AG04449 (cell line): ENCODE results near the gene CXorf65.

Source experiments
- CTCF ChIA-PET: fragments of 350-600 bp; formaldehyde crosslinking; extraction: SDS; loops from one replicate; lab custom pipeline; 2021; ENCODE audit warnings: antibody characterized with exemption; lab: Yijun Ruan, JAX
- POLR2A ChIA-PET: fragments of 400-600, 350-600 bp; formaldehyde crosslinking; extraction: SDS; loops from one replicate; lab custom pipeline; 2020; ENCODE audit warnings: antibody characterized with exemption, inconsistent platforms; lab: Yijun Ruan, JAX
- DNase-seq: peaks from one replicate; pipeline ENCODE4 v3.0.0-alpha.2; 2010; ENCODE audit warnings: low read depth, low spot score
- H3K4me3 ChIP-seq: 2 replicates; pipeline ENCODE4 v1.5.1; 2011; ENCODE audit warnings: low read depth, mild to moderate bottlenecking, control low read depth, low read length
- CTCF ChIP-seq: IDR thresholded peaks from one replicate; pipeline ENCODE4 v1.5.1; 2011; ENCODE audit warnings: mild to moderate bottlenecking, moderate library complexity, low read length, control low read depth, inconsistent platforms; ENCODE audit not compliant: insufficient read depth; ENCODE audit errors: missing control alignments

CXorf65 gene

GRCh38 chrX:71102292-71102691 lies 4.2 kb downstream of the CXorf65 start:
- CTCF ChIA-PET, result interaction anchor here (1.8 kb wide), 1 partner anchor 27 kb away, joined by 4 read pairs; no protein-coding TSS in a partner anchor
- POLR2A ChIA-PET, result interaction anchor here (1.9 kb wide), 1 partner anchor 16 kb away, joined by 5 read pairs; the partner anchor contains the start of gene MED12
- DNase-seq, result no peak
- no peak for TF ChIP-seq CTCF
- H3K4me3 ChIP-seq, result no peak overlapping the region

GRCh38 chrX:71100581-71101505 lies 5.7 kb downstream of the CXorf65 start:
- CTCF ChIA-PET, result interaction anchor here (0.8 to 3.4 kb wide), 4 partner anchors 12 to 29 kb away, joined by 3 to 15 read pairs (median 10); partner anchors contain the start of genes IL2RG and MED12
- H3K4me3 ChIP-seq, result no peak overlapping the region
- POLR2A ChIA-PET, result interaction anchor here (0.7 kb wide), 1 partner anchor 29 kb away, joined by 3 read pairs; no protein-coding TSS in a partner anchor
- no peak for DNase-seq
- TF ChIP-seq CTCF, result no peak

GRCh38 chrX:71099736-71100135 lies 6.8 kb downstream of the CXorf65 start:
- ChIA-PET POLR2A (no interaction called here), CTCF (interaction anchor here (0.9 to 3.4 kb wide), 7 partner anchors 9 to 78 kb away, joined by 3 to 15 read pairs (median 5); partner anchors contain the start of genes IL2RG and MED12)
- no peak for TF ChIP-seq CTCF
- H3K4me3 ChIP-seq, result no peak overlapping the region
- DNase-seq, result no peak

- TF ChIP-seq CTCF, result no peak
- ChIA-PET POLR2A (no interaction called here), CTCF (interaction anchor here (0.9 to 3.4 kb wide), 7 partner anchors 10 to 79 kb away, joined by 3 to 15 read pairs (median 5); partner anchors contain the start of genes IL2RG and MED12)
- no peak for DNase-seq
- H3K4me3 ChIP-seq, result no peak overlapping the region
Measured at GRCh38 chrX:71098951-71099506, 7.5 kb downstream of the CXorf65 start.

- DNase-seq, result no peak
- ChIA-PET CTCF (interaction anchor here (1.2 kb wide), 1 partner anchor 31 kb away, joined by 9 read pairs; no protein-coding TSS in a partner anchor), POLR2A (no interaction called here)
Measured at GRCh38 chrX:71098302-71098701, 8.2 kb downstream of the CXorf65 start.

More at GRCh38 chrX:71098302-71098701, 8.2 kb downstream of the CXorf65 start:
- H3K4me3 ChIP-seq, result no peak overlapping the region
- peak; percentile 41 for TF ChIP-seq CTCF
